Progenitor cell of endocrine pancreas (in vitro differentiated cells): ENCODE measurements around the gene DAB1. TPM values are rescaled to one million over a fixed set of nuclear protein-coding genes. Genes with fewer than 3 reads are reported as not detected.

Experiments
- DNase-seq: peaks from one replicate; pipeline ENCODE4 v3.0.0; 2021; ENCODE audit warnings: low spot score; ENCODE audit not compliant: unreplicated experiment
- H3K27ac Mint-ChIP-seq: 2 replicates; pipeline ENCODE4 v1.8.0; 2021; ENCODE audit warnings: mild to moderate bottlenecking, moderate library complexity, mixed read lengths
- H3K27me3 Mint-ChIP-seq: 2 replicates; pipeline ENCODE4 v1.8.0; 2021; ENCODE audit warnings: mixed read lengths
- H3K36me3 Mint-ChIP-seq: 2 replicates; pipeline ENCODE4 v1.8.0; 2022; ENCODE audit warnings: mixed read lengths; ENCODE audit not compliant: insufficient read depth
- H3K4me1 Mint-ChIP-seq: 2 replicates; pipeline ENCODE4 v1.8.0; 2021; ENCODE audit warnings: low read depth, mixed read lengths
- H3K4me3 Mint-ChIP-seq: 2 replicates; pipeline ENCODE4 v1.8.0; 2021; ENCODE audit warnings: low read depth, mild to moderate bottlenecking, moderate library complexity, mixed read lengths
- H3K9me3 Mint-ChIP-seq: 2 replicates; pipeline ENCODE4 v1.8.0; 2021; ENCODE audit warnings: low read depth, mixed read lengths
- total RNA-seq: library from RNA; stranded (reverse); gene quantifications from 2 replicates; pipeline ENCODE4 v1.2.1, GENCODE V29; 2021
- TF ChIP-seq, protein P1 (sequence below): fragments of 200-600 bp; sonication (generic); IDR thresholded peaks from one replicate; pipeline ENCODE4 v1.5.0; 2021; ENCODE audit warnings: antibody characterized with exemption, mild to moderate bottlenecking; ENCODE audit not compliant: unreplicated experiment

Gene DAB1
- total RNA-seq, 1 donor from 2014 or later, result 4.8 TPM

- Mint-ChIP-seq H3K4me3 (no peak overlapping the region), H3K36me3 (no peaks in the 10 kb centered on the region), H3K9me3 (no peaks in the 10 kb centered on the region), H3K27ac (no peak overlapping the region), H3K27me3 (peaks cover 9% of the 10 kb centered on the region), H3K4me1 (peaks cover 8% of the 10 kb centered on the region)
- TF ChIP-seq, protein P1, sequence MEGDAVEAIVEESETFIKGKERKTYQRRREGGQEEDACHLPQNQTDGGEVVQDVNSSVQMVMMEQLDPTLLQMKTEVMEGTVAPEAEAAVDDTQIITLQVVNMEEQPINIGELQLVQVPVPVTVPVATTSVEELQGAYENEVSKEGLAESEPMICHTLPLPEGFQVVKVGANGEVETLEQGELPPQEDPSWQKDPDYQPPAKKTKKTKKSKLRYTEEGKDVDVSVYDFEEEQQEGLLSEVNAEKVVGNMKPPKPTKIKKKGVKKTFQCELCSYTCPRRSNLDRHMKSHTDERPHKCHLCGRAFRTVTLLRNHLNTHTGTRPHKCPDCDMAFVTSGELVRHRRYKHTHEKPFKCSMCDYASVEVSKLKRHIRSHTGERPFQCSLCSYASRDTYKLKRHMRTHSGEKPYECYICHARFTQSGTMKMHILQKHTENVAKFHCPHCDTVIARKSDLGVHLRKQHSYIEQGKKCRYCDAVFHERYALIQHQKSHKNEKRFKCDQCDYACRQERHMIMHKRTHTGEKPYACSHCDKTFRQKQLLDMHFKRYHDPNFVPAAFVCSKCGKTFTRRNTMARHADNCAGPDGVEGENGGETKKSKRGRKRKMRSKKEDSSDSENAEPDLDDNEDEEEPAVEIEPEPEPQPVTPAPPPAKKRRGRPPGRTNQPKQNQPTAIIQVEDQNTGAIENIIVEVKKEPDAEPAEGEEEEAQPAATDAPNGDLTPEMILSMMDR, result no peak
- DNase-seq, result no peak
Observed at GRCh38 chr1:56973923-56974742, 449.7 kb downstream of the DAB1 start.

- no peak overlapping the region for H3K27ac Mint-ChIP-seq
- TF ChIP-seq, protein P1, result no peak
- peaks cover 12% of the 10 kb centered on the region for H3K4me1 Mint-ChIP-seq
- H3K4me3 Mint-ChIP-seq, result no peak overlapping the region
- no peak for DNase-seq
- H3K36me3 Mint-ChIP-seq, result no peaks in the 10 kb centered on the region
- no peaks in the 10 kb centered on the region for H3K9me3 Mint-ChIP-seq
- peaks cover 9% of the 10 kb centered on the region for H3K27me3 Mint-ChIP-seq
Observed at GRCh38 chr1:56972976-56973375, 450.9 kb downstream of the DAB1 start.

GRCh38 chr1:56970280-56970679, 453.6 kb downstream of the DAB1 start:
- no peak overlapping the region for H3K27ac Mint-ChIP-seq
- no peak overlapping the region for H3K4me3 Mint-ChIP-seq
- no peaks in the 10 kb centered on the region for H3K9me3 Mint-ChIP-seq
- peaks cover 5% of the 10 kb centered on the region for H3K27me3 Mint-ChIP-seq
- no peak for DNase-seq
- no peaks in the 10 kb centered on the region for H3K36me3 Mint-ChIP-seq
- TF ChIP-seq, protein P1, result no peak
- H3K4me1 Mint-ChIP-seq, result peaks cover 18% of the 10 kb centered on the region

- Mint-ChIP-seq H3K36me3 (no peaks in the 10 kb centered on the region), H3K4me1 (peaks cover 23% of the 10 kb centered on the region), H3K27me3 (peaks cover 2% of the 10 kb centered on the region), H3K9me3 (no peaks in the 10 kb centered on the region), H3K4me3 (no peak overlapping the region), H3K27ac (no peak overlapping the region)
- no peak for DNase-seq
- TF ChIP-seq, protein P1, result no peak
Observed at GRCh38 chr1:56968878-56969495, 454.9 kb downstream of the DAB1 start.

DNA sequence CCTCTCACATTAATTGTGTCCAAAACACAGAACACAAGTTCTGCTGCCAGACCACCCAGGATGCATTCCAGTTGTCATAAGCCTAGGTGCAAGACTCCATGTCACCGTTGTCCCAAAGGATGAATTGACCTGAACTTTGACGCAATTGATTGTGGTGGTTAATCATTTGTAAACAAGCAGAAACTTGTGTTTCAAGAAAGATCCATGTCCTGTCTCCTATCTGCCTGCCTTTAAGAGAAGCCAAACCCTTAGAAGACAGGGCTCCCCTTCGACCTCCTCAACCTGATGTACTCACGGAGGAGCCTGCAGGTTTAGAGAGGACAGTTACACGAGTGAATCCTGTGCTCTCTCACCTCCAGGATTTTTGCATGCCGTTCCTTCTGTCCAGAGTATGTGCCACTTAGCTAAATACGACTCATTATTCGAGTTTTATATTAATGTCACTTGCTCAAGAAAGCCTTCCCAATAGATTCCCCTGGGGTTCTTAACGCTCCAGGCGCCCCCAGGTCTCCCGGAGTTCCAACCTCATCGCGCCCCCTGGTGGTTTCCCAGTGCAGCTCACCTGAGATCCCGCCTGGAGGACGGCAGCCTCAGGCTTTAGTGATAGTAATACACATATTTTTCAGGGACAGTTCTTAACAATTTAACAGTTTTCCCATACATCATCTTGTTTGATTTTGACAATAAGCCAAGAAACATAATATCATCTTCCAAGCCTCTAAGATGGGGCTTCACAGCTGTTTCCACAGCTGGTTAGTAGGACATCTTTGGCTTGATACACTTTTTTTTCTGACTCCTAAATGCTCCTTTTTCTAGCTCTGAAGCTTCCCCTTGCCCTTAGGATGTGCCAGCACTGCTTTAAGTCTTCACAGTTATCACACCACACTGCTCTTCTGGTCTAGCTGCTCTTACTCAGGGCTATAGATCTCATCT, 455.7 kb downstream of the DAB1 start:
- peaks cover 2% of the 10 kb centered on the region for H3K27me3 Mint-ChIP-seq
- no peaks in the 10 kb centered on the region for H3K36me3 Mint-ChIP-seq
- TF ChIP-seq, protein P1, result peak; percentile 77
- no peaks in the 10 kb centered on the region for H3K9me3 Mint-ChIP-seq
- no peak overlapping the region for H3K4me3 Mint-ChIP-seq
- DNase-seq, result peak; percentile 46
- H3K4me1 Mint-ChIP-seq, result peaks cover 23% of the 10 kb centered on the region
- peak overlapping the region; percentile 9 for H3K27ac Mint-ChIP-seq
